GM18526 (cell line): ENCODE measurements around the gene DYSF.

Experiments
- POLR2A ChIP-seq: IDR thresholded peaks from 3 replicates; pipeline ENCODE4 v1.6.1; 2011; ENCODE audit not compliant: insufficient read length; ENCODE audit errors: extremely low read depth

Gene DYSF

GRCh38 chr2:71609441-71609840 is 156.1 kb downstream of the DYSF start:
- no peak for TF ChIP-seq POLR2A

DNA sequence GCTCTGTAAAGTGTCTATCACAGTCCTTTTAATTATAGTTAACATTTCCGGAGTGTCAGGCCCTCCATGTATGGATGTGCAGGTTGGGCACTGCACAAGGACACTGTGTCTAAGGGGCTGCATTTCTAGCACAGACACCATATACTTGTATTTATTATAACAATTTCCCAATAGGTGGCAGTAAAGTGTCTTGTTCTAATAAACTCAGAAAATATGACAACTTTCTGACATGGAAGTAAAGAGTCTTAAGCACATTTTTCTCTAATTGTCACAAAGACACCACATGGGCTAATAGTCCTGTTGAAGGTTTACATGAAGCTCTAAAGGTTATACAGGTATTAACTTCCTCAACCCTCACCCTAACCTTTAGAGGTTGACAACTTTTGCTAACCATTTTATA is 156.6 kb downstream of the DYSF start:
- TF ChIP-seq POLR2A: no peak

DNA sequence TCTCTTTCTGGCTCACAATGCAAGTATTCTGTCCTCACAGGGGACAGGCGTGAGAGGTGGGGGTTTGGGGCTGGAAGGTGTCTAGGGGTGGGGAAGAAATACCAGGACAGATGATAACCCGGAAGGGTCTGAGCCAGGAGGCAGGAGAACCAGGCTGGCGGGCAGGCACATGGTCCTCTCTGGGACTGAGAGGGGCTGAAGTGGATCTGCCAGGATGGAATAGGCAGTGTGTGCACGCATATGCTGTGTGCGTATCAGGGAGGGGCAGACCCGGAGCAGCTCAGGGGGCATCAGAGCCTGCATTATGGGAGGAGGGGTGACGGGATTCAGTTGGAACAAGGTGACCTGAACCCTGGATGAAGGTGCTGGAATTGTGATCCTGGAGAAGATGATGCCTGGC is 157.3 kb downstream of the DYSF start:
- TF ChIP-seq POLR2A: no peak

- no peak for TF ChIP-seq POLR2A
These were observed 157.9 kb downstream of the DYSF start for GRCh38 chr2:71611247-71611646.

DNA sequence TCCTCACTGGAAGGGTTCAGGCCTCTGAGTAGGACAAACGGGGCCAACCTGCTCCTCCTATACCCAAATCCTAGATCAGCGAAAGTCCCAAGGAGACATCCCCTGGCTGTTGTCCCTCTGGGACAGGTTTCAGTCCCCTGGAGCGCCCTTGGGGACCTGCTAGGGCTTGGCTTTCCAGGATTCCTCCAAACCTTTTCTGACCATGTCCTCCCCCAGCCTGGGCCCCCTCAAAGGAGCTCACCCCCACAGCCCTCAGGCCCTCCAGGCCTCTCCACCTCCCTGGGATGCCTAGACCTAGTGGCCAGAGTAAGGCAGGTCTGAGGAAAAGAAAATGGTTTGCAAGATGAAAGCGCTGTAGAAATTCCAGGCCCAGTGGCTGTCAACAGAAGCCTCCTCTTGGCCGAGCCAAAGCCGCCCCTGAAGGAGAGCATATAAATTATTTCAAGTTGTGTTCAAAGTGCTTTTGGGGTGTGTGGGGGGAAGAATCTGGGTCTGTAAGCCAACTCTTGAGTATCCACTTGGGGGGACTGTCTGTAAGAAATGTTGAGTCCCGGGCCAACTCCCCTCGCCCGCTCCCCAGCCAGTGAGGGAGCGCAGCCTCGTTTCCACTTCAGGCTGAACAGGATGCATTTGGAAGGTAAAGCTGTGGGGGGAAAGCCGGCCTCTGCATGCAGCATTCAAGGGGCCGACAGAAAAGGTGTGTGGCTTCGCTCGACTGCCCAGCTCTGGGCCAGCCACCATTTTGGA is 158.6 kb downstream of the DYSF start:
- TF ChIP-seq POLR2A: no peak

DNA sequence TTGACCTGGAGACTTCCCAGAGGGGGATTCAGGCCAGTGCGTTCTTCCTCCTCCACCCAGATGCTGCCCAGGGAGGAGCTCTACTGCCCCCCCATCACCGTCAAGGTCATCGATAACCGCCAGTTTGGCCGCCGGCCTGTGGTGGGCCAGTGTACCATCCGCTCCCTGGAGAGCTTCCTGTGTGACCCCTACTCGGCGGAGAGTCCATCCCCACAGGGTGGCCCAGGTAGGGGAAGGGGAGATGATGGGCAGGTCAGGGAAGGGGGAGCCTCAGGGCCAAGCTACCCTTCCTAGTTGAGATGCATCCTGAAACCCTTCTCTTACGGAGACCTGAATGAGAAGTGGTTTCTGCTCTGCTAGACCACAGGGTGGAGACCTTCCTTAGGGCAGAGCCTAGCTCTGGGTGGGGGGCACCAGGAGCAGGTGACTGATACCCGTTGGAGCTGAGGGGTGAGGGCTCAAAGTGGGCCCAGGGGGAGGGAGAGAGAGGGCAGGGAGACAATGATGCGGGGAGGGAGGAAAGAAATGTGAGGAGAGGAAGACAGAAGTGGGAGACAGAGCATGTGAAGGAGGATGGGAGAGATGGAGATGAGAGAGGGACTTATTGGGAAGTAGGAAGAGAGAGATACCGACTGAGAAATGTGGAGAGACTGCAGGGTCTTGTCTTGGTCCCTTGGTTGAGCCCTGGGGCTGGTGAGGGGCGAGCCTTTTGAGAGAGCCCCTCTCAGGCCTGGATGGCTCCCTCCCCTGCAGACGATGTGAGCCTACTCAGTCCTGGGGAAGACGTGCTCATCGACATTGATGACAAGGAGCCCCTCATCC is 159.4 kb downstream of the DYSF start:
- no peak for TF ChIP-seq POLR2A

GRCh38 chr2:71613403-71613952 is 160.1 kb downstream of the DYSF start:
- no peak for TF ChIP-seq POLR2A

DNA sequence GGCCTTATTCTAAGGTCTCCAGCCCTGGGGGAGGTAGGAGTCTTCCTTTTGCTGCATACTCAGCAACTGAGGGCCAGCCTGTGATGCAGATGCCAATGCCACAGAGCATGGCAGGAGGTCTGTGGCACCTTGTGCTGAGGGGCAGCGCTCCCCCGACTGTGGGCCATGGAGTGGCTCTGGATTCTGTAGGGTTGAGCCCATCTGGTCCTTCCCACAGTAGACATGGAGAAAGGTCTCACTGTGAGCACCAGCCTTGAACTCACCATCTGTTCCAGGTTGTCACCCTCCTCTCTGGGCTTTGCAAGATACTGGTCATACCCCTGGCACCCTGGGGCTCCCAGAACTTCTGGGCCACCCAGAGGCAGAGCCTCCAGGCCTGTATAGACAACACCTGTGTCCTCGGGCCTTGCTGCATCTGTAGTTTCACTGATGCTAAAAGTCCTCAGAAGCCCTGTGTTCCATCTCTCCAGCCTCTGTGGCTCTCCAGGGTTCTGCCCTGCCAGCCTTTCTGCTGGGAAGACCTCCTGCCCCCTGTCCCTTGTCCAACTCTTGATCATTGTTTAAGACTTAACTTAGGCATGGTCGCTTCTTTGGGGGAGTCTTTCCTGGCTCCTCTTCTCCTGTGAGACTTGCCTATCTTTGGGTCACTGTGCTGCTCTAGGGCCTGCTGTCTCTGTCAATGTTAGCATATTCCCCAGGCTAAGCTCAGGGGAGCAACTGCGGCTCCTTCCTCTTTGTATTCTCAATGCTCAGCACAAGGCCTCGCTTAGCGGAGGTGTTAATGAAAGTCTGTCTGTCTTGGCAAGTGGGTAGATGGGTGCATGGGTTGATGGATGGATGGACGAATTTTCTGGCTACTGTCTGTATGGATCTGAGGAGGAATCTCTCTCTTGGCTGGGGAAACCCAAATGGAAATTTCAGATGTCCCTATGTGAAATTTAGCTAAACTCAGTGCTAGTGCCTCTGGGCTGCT is 160.9 kb downstream of the DYSF start:
- TF ChIP-seq POLR2A: no peak

- TF ChIP-seq POLR2A: no peak
These were observed 161.8 kb downstream of the DYSF start for GRCh38 chr2:71614976-71615766.

- no peak for TF ChIP-seq POLR2A
These were observed 162.7 kb downstream of the DYSF start for GRCh38 chr2:71615767-71616730.

GRCh38 chr2:71617266-71617665 is 163.9 kb downstream of the DYSF start:
- no peak for TF ChIP-seq POLR2A

- no peak for TF ChIP-seq POLR2A
These were observed 165.2 kb downstream of the DYSF start for GRCh38 chr2:71618327-71619113.

DNA sequence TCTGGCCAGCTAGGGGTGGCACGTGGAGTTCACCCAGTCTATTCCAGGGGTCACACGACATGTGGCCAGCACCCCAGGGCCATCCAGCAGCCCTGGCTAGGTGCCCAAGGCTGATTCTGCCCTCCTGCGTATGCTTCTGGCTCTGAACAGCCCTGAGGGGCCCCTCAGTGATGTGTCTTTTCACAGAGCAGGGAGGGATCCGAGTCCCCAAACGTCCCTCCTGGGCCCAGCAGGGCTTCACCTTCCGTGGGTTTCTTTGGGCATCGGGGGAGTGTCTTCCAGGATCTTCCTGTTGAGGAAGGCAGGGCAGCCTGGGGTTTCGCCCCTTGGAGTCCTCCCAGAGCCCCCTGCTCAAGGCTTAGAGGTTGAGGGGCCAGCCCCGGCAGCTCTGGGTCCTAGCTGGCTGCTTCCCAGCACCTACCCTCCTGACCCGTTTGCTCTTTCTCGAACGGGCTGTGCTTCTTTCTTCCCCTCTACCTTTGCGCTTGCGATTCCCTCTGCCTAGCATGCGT is 165.9 kb downstream of the DYSF start:
- no peak for TF ChIP-seq POLR2A
